Keratinocyte (primary cell): ENCODE results near the gene PDE6A. TPM values are rescaled to one million over a fixed set of nuclear protein-coding genes. Genes with fewer than 3 reads are reported as not detected.
"Not testable (repeated sequence)": the region's sequence is repeated elsewhere in the genome, so short reads cannot be mapped to it uniquely, and the experiment has no call there.

Experiments
- DNase-seq: peaks from one replicate; pipeline ENCODE4 v3.0.0-alpha.2; 2011; ENCODE audit warnings: low read depth, missing footprints, low spot score
- FAIRE-seq: peaks from 2 replicates; lab custom pipeline; 2011; peaks lifted over from hg19 to GRCh38; lab: Jason Lieb, UNC
- H2AFZ ChIP-seq: 2 replicates; pipeline ENCODE4 v1.6.0; 2012; ENCODE audit warnings: low read length, control low read depth, inconsistent platforms; ENCODE audit not compliant: control insufficient read depth
- H3K27ac ChIP-seq: 2 replicates; pipeline ENCODE4 v1.5.1; 2011; ENCODE audit warnings: low read length; ENCODE audit not compliant: control insufficient read depth, insufficient read depth
- H3K27me3 ChIP-seq: 3 replicates; pipeline ENCODE4 v1.6.0; 2011; ENCODE audit warnings: low read length; ENCODE audit not compliant: control insufficient read depth, insufficient read depth; ENCODE audit errors: extremely low read depth
- H3K36me3 ChIP-seq, 2 experiments: 2 replicates in 1 of 2; 3 replicates in 1 of 2; pipeline ENCODE4 v1.5.1; 2011; ENCODE audit warnings: low read length in 2 of 2, mild to moderate bottlenecking in 1 of 2; ENCODE audit not compliant: control insufficient read depth in 2 of 2, insufficient read depth in 2 of 2; ENCODE audit errors: extremely low read depth in 1 of 2
- H3K4me1 ChIP-seq: 3 replicates; pipeline ENCODE4 v1.5.1; 2011; ENCODE audit warnings: low read length; ENCODE audit not compliant: control insufficient read depth, insufficient read depth; ENCODE audit errors: extremely low read depth
- H3K4me2 ChIP-seq: 3 replicates; pipeline ENCODE4 v1.6.0; 2011; ENCODE audit warnings: low read depth, low read length; ENCODE audit not compliant: control insufficient read depth, insufficient read depth; ENCODE audit errors: extremely low read depth
- H3K4me3 ChIP-seq, 3 experiments: fragments of 200-600 bp in 1 of 3; sonication (generic) in 1 of 3; 2 replicates in 2 of 3; 3 replicates in 1 of 3; pipeline ENCODE4 v1.5.1; 2011 to 2016; ENCODE audit warnings: low read length in 3 of 3, mild to moderate bottlenecking in 3 of 3, control low read depth in 2 of 3, inconsistent platforms in 1 of 3, low read depth in 1 of 3, mixed read lengths in 1 of 3, mixed run types in 1 of 3, moderate library complexity in 1 of 3; ENCODE audit not compliant: control insufficient read depth in 2 of 3, insufficient read depth in 2 of 3; ENCODE audit errors: extremely low read depth in 1 of 3
- H3K79me2 ChIP-seq: 2 replicates; pipeline ENCODE4 v1.6.0; 2012; ENCODE audit warnings: low read length; ENCODE audit not compliant: control insufficient read depth, insufficient read depth
- H3K9ac ChIP-seq: 3 replicates; pipeline ENCODE4 v1.6.0; 2011; ENCODE audit warnings: low read length; ENCODE audit not compliant: control insufficient read depth, insufficient read depth; ENCODE audit errors: extremely low read depth
- H3K9me1 ChIP-seq: 3 replicates; pipeline ENCODE4 v1.6.0; 2011; ENCODE audit warnings: low read length; ENCODE audit not compliant: control insufficient read depth, insufficient read depth; ENCODE audit errors: extremely low read depth
- H3K9me3 ChIP-seq: 2 replicates; pipeline ENCODE4 v1.5.1; 2012; ENCODE audit warnings: low read depth, low read length; ENCODE audit not compliant: control insufficient read depth
- H4K20me1 ChIP-seq: 3 replicates; pipeline ENCODE4 v1.6.0; 2011; ENCODE audit warnings: low read length; ENCODE audit not compliant: control insufficient read depth, insufficient read depth; ENCODE audit errors: extremely low read depth
- CTCF ChIP-seq, 3 experiments: IDR thresholded peaks in 1 of 3; conservative IDR thresholded peaks in 1 of 3; optimal IDR thresholded peaks in 1 of 3; 2 replicates in 2 of 3; 3 replicates in 1 of 3; pipeline versions ENCODE3 to v1.5.1; 2011; ENCODE audit warnings: low read length in 3 of 3, mild to moderate bottlenecking in 3 of 3, moderate library complexity in 2 of 3, control low read depth in 1 of 3, inconsistent platforms in 1 of 3; ENCODE audit not compliant: insufficient read depth in 2 of 3; ENCODE audit errors: extremely low read depth in 1 of 3
- EZH2 ChIP-seq: IDR thresholded peaks from one replicate; pipeline ENCODE4 v1.6.1; 2012; ENCODE audit warnings: inconsistent platforms, mild to moderate bottlenecking, low read length, moderate library complexity
- dilution Hi-C: fragments of 300-500 bp; cut with MboI; formaldehyde crosslinking; loops from one replicate; pipeline ENCODE4 v1.7.0; 2020; ENCODE audit warnings: low sequenced_read_pairs; ENCODE audit not compliant: extremely low pct_ligation_motif_present
- polyA plus RNA-seq, 5 experiments: library from polyadenylated mRNA; depleted of rRNA in 3 of 5; stranded (reverse) in 3 of 5; stranded (forward) in 1 of 5; unstranded in 1 of 5; fragments of >200 nt; gene quantifications; 1 replicate in 1 of 5; 2 replicates in 3 of 5; 3 replicates in 1 of 5; pipeline versions ENCODE4 v1.2.1 to v1.2.3, GENCODE V29; 2011 to 2012; ENCODE audit warnings: missing spikeins in 2 of 5, low read depth in 1 of 5, low replicate concordance in 1 of 5

Gene PDE6A
- polyA plus RNA-seq, 1 donor (not counting 4 experiments of a cell fraction or from before 2014, with no cell fraction given): 0.03 TPM

GRCh38 chr5:149860801-149861322, 83.7 kb downstream of the PDE6A start:
- dilution Hi-C loops: loop anchor here (25.0 kb wide), 1 partner anchor 101 kb away; the partner anchor contains the start of gene SLC26A2
- Histone ChIP-seq H3K79me2 (no peaks in the 10 kb centered on the region), H2AFZ (no peak overlapping the region), H3K9me3 (no peaks in the 10 kb centered on the region), H3K36me3 (no peaks in the 10 kb centered on the region), H3K27ac (no peak overlapping the region), H3K4me2 (no peak overlapping the region), H3K4me1 (peaks cover 2% of the 10 kb centered on the region), H3K27me3 (no peaks in the 10 kb centered on the region), H3K9me1 (no peaks in the 10 kb centered on the region), H3K4me3 (no peak overlapping the region), H3K9ac (no peak overlapping the region), H4K20me1 (no peaks in the 10 kb centered on the region)
- FAIRE-seq (no peak), DNase-seq (no peak)
- no peak for TF ChIP-seq CTCF (optimal IDR thresholded peaks at IDR 0.05 in 1 of 3, IDR thresholded peaks at IDR 0.05 in 1 of 3, conservative IDR thresholded peaks at IDR 0.05 in 1 of 3; ENCODE audit: extremely low read depth in 1 of 3, insufficient read depth in 2 of 3, low read length in 3 of 3)
- no peak for TF ChIP-seq EZH2

- H3K36me3 ChIP-seq: no peaks in the 10 kb centered on the region
- no peak for DNase-seq
- H3K9ac ChIP-seq: no peak overlapping the region
- no peak overlapping the region for H3K4me2 ChIP-seq
- H2AFZ ChIP-seq: no peak overlapping the region
- no peaks in the 10 kb centered on the region for H3K9me3 ChIP-seq
- H3K79me2 ChIP-seq: no peaks in the 10 kb centered on the region
- no peaks in the 10 kb centered on the region for H4K20me1 ChIP-seq
- no peak overlapping the region for H3K4me3 ChIP-seq
- FAIRE-seq: no peak
- dilution Hi-C loops: loop anchor here (25.0 kb wide), 1 partner anchor 103 kb away; the partner anchor contains the start of gene SLC26A2
- peaks cover 2% of the 10 kb centered on the region for H3K4me1 ChIP-seq
- no peak for TF ChIP-seq EZH2
- TF ChIP-seq CTCF (optimal IDR thresholded peaks at IDR 0.05 in 1 of 3, IDR thresholded peaks at IDR 0.05 in 1 of 3, conservative IDR thresholded peaks at IDR 0.05 in 1 of 3; ENCODE audit: extremely low read depth in 1 of 3, insufficient read depth in 2 of 3, low read length in 3 of 3): no peak
- H3K9me1 ChIP-seq: no peaks in the 10 kb centered on the region
- H3K27me3 ChIP-seq: no peaks in the 10 kb centered on the region
- H3K27ac ChIP-seq: no peak overlapping the region
These were observed 84.8 kb downstream of the PDE6A start for GRCh38 chr5:149859746-149860145.

GRCh38 chr5:149858481-149858880, 86.1 kb downstream of the PDE6A start:
- H3K9me3 ChIP-seq, H4K20me1 ChIP-seq, DNase-seq, H3K27ac ChIP-seq, FAIRE-seq, H3K9ac ChIP-seq, H3K4me2 ChIP-seq, H3K9me1 ChIP-seq, H3K79me2 ChIP-seq, H3K4me3 ChIP-seq, H3K27me3 ChIP-seq, H2AFZ ChIP-seq, H3K4me1 ChIP-seq, H3K36me3 ChIP-seq: not testable (repeated sequence)
- dilution Hi-C loops: loop anchor here (25.0 kb wide), 1 partner anchor 104 kb away; the partner anchor contains the start of gene SLC26A2
